GM10847 (cell line): ENCODE results near the gene FSD1.

ENCODE experiments used
- POLR2A ChIP-seq: IDR thresholded peaks from 2 replicates; pipeline ENCODE4 v1.6.1; 2011; ENCODE audit not compliant: insufficient read length; ENCODE audit errors: extremely low read depth

The FSD1 gene

GRCh38 chr19:4370418-4371041 lies 66.1 kb downstream of the FSD1 start:
- TF ChIP-seq POLR2A, result no peak

GRCh38 chr19:4371247-4372164 lies 67.1 kb downstream of the FSD1 start:
- TF ChIP-seq POLR2A, result no peak

- TF ChIP-seq POLR2A, result no peak
Measured at GRCh38 chr19:4372165-4373012, 68.0 kb downstream of the FSD1 start.

GRCh38 chr19:4373013-4373367 lies 68.6 kb downstream of the FSD1 start:
- no peak for TF ChIP-seq POLR2A
